Tibial artery (tissue), 4 donors: ENCODE measurements around the gene ERBB4.

ENCODE experiments used
- DNase-seq, 2 donors: peaks; one replicate each; pipeline ENCODE4 v3.0.0-alpha.2; 2019
- H3K27ac ChIP-seq, 2 donors: fragments of 200-600 bp; sonication (generic) in 1 of 2; 1 replicate in 1 of 2; 2 replicates in 1 of 2; pipeline ENCODE4 v1.5.1; 2018 to 2019; ENCODE audit warnings: mild to moderate bottlenecking in 1 of 2
- H3K27me3 ChIP-seq, 2 donors: fragments of 200-600 bp; sonication (generic) in 1 of 2; one replicate each; pipeline versions ENCODE4 v1.5.1 to v1.6.0; 2016 to 2019
- H3K36me3 ChIP-seq, 3 donors: fragments of 200-600 bp; sonication (generic) in 2 of 3; one replicate each; pipeline ENCODE4 v1.5.1; 2016 to 2019; ENCODE audit warnings: mild to moderate bottlenecking in 2 of 3
- H3K4me1 ChIP-seq, 4 donors: fragments of 200-600 bp; sonication (generic) in 2 of 4; 1 replicate in 3 of 4; 2 replicates in 1 of 4; pipeline ENCODE4 v1.5.1; 2016 to 2019
- H3K4me3 ChIP-seq, 2 donors: fragments of 200-600 bp; sonication (generic) in 1 of 2; 1 replicate in 1 of 2; 2 replicates in 1 of 2; pipeline ENCODE4 v1.5.1; 2018 to 2019; ENCODE audit warnings: mild to moderate bottlenecking in 2 of 2
- H3K9me3 ChIP-seq, 3 donors: fragments of 200-600 bp; sonication (generic) in 1 of 3; one replicate each; pipeline ENCODE4 v1.5.1; 2016 to 2019
- intact Hi-C: fragments of 100-400 bp; cut with DNase I; formaldehyde crosslinking; loops from one replicate; pipeline ENCODE4 v1.15.0; 2023; ENCODE audit warnings: low total_unique reads
- TF ChIP-seq, protein P1 (sequence below), 2 experiments: fragments of 200-600 bp in 1 of 2; fragments of 450-650 bp in 1 of 2; IDR thresholded peaks; one replicate each; pipeline ENCODE4 v1.5.1; 2017 to 2019; ENCODE audit warnings: antibody characterized with exemption in 2 of 2, mild to moderate bottlenecking in 1 of 2, moderate library complexity in 1 of 2

The ERBB4 gene

DNA sequence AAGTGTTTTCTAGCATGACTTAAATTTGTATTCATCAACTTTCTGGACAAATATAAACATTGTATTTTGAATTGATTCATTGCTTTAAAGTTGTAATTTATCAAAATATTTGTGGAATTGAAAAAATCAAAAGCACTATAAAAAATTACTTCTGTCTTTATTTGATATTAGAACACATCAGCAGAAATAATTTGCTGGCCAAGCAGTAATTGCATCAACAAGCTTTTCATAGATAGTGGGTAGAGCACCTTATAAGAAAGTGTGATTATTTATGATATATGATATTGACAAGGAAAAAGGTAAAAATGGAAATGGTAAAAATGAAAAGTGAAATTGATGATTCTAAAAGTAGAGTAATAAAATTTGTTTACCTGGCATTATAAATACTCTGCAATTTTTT is 1121.1 kb downstream of the ERBB4 start:
- no peak overlapping the region for H3K27ac ChIP-seq
- intact Hi-C loops: no loop called here
- TF ChIP-seq, protein P1, sequence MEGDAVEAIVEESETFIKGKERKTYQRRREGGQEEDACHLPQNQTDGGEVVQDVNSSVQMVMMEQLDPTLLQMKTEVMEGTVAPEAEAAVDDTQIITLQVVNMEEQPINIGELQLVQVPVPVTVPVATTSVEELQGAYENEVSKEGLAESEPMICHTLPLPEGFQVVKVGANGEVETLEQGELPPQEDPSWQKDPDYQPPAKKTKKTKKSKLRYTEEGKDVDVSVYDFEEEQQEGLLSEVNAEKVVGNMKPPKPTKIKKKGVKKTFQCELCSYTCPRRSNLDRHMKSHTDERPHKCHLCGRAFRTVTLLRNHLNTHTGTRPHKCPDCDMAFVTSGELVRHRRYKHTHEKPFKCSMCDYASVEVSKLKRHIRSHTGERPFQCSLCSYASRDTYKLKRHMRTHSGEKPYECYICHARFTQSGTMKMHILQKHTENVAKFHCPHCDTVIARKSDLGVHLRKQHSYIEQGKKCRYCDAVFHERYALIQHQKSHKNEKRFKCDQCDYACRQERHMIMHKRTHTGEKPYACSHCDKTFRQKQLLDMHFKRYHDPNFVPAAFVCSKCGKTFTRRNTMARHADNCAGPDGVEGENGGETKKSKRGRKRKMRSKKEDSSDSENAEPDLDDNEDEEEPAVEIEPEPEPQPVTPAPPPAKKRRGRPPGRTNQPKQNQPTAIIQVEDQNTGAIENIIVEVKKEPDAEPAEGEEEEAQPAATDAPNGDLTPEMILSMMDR (IDR thresholded peaks at IDR 0.05): no peak
- DNase-seq: no peak
- peaks cover 0 to 4% (median 0%) of the 10 kb centered on the region in 3 donors for H3K36me3 ChIP-seq
- H3K4me1 ChIP-seq: no peaks in the 10 kb centered on the region
- H3K4me3 ChIP-seq: no peak overlapping the region
- H3K27me3 ChIP-seq: no peaks in the 10 kb centered on the region
- no peaks in the 10 kb centered on the region for H3K9me3 ChIP-seq

DNA sequence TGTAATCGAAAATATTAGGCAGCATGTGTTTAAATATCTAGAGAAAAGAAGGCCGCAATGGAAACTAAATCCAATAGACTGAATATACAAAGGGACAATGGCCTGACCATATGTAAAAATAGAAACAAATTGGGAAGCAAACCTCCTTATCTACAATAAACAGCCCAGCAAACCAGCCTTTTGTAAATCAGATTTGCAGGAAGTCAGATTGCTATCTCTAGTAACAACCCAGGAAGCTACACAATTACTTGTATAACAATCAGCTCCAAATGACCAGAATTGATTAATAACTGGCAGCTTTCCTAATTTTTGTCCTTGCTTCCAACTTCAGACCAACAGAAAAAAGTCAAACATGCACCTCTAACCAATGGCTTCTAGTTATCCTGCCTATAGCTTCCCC is 1122.2 kb downstream of the ERBB4 start:
- no peak for DNase-seq
- no peaks in the 10 kb centered on the region for H3K9me3 ChIP-seq
- intact Hi-C loops: no loop called here
- no peaks in the 10 kb centered on the region for H3K4me1 ChIP-seq
- H3K27ac ChIP-seq: no peak overlapping the region
- peaks cover 0 to 4% (median 0%) of the 10 kb centered on the region in 3 donors for H3K36me3 ChIP-seq
- TF ChIP-seq, protein P1 (IDR thresholded peaks at IDR 0.05): no peak
- no peaks in the 10 kb centered on the region for H3K27me3 ChIP-seq
- no peak overlapping the region for H3K4me3 ChIP-seq

DNA sequence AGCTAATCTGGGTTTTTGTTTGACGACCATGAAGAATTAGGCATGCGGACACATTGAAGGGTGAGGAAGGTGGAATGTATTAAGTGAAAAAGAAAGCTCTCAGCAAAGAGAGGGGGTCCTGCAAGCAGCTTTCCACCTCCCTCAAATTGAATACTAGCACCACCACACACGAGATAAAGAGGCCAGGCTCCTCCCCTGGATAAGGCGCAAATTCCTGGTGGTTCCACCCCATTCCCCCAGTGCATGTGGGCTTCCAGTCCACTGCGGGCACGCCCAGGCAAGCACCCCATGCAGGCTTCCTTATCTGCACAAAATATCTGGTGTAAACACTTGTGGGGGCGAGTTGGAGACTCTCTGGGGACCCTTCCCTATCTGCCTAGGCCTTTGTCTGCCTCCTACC is 1124.9 kb downstream of the ERBB4 start:
- no peak overlapping the region for H3K27ac ChIP-seq
- DNase-seq: no peak
- intact Hi-C loops: no loop called here
- H3K4me1 ChIP-seq: no peaks in the 10 kb centered on the region
- TF ChIP-seq, protein P1 (IDR thresholded peaks at IDR 0.05): no peak
- H3K9me3 ChIP-seq: no peaks in the 10 kb centered on the region
- no peaks in the 10 kb centered on the region for H3K27me3 ChIP-seq
- H3K4me3 ChIP-seq: no peak overlapping the region
- H3K36me3 ChIP-seq: peaks cover 0 to 4% (median 0%) of the 10 kb centered on the region in 3 donors

DNA sequence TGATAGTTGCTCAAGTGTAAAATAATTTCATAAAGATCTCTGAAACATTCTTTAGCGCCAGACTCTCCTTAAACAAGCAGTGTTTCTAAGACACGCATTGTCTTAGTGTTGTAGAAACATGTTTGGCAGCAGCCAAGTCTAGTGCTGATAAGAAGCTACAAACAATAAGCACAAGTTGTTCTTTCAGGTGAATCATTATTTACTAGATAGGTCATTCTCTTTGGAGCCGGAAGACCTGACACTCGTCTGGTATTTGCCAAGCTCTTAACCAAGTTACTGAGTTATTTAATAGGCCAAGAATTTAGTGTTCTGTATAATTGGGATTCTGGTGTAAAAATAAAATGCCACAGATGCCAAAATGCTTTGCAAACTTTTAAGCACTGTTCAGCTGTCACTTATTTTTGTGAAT is 1130.1 kb downstream of the ERBB4 start:
- DNase-seq: no peak
- H3K9me3 ChIP-seq: no peaks in the 10 kb centered on the region
- H3K4me3 ChIP-seq: no peak overlapping the region
- intact Hi-C loops: no loop called here
- TF ChIP-seq, protein P1 (IDR thresholded peaks at IDR 0.05): no peak
- H3K27ac ChIP-seq: no peak overlapping the region
- H3K4me1 ChIP-seq: no peaks in the 10 kb centered on the region
- no peaks in the 10 kb centered on the region for H3K27me3 ChIP-seq
- no peaks in the 10 kb centered on the region for H3K36me3 ChIP-seq

DNA sequence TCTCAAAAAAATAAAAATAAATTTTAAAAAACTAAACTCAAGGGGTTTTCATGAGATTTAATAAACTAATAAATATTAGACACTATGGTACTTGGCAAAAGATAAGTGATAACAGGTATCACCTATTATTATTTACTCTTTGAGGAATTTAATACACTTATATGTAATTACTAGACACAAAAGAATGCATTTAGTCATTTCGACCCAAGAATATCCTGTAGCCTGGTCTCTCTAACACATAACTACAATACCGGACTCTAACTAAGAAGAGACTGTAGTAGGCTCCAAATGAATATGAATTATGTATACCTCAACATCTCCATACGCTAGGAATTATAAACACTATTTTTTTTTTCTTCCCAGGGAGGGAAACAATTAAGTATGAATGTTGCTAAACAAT is 1131.5 kb downstream of the ERBB4 start:
- no peak for DNase-seq
- intact Hi-C loops: no loop called here
- Histone ChIP-seq H3K9me3 (no peaks in the 10 kb centered on the region), H3K27ac (no peak overlapping the region), H3K27me3 (no peaks in the 10 kb centered on the region), H3K4me1 (no peaks in the 10 kb centered on the region), H3K36me3 (no peaks in the 10 kb centered on the region), H3K4me3 (no peak overlapping the region)
- TF ChIP-seq, protein P1 (IDR thresholded peaks at IDR 0.05): no peak

DNA sequence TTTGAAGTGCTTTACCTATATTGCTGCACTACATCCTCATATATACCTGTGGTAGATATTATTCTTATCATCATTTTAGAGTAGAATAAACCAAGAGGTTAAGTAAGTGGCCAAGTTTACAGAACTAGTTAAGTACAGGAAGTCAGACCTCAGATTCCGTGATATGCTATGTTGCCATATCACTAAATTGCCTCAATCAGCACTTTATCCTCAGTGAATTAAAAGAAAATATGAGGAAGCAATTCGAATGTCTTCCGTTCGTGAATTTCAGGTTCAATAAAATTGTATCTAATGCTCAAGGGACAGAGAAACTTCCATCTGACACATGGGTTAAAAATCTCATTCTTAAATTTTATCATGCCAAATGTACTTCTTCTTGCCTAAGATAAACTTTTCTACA is 1133.6 kb downstream of the ERBB4 start:
- no peak for DNase-seq
- Histone ChIP-seq H3K4me3 (no peak overlapping the region), H3K4me1 (no peaks in the 10 kb centered on the region), H3K27me3 (no peaks in the 10 kb centered on the region), H3K9me3 (no peaks in the 10 kb centered on the region), H3K27ac (no peak overlapping the region), H3K36me3 (no peaks in the 10 kb centered on the region)
- intact Hi-C loops: no loop called here
- TF ChIP-seq, protein P1 (IDR thresholded peaks at IDR 0.05): no peak
